Neuron (in vitro differentiated cells): ENCODE results near the gene RYR1.
"Not testable (repeated sequence)": the region's sequence is repeated elsewhere in the genome, so short reads cannot be mapped to it uniquely, and the experiment has no call there.

ENCODE experiments used
- H2AFZ ChIP-seq: one replicate; pipeline ENCODE4 v1.6.1; 2013; ENCODE audit warnings: low read depth, mild to moderate bottlenecking, inconsistent platforms, low read length, moderate library complexity
- H3K27me3 ChIP-seq: one replicate; pipeline ENCODE4 v1.6.1; 2013; ENCODE audit warnings: low read length; ENCODE audit not compliant: insufficient read depth
- H3K36me3 ChIP-seq: one replicate; pipeline ENCODE4 v1.6.1; 2013; ENCODE audit warnings: low read length; ENCODE audit not compliant: insufficient read depth
- H3K4me1 ChIP-seq: one replicate; pipeline ENCODE4 v1.6.1; 2013; ENCODE audit warnings: low read length; ENCODE audit not compliant: insufficient read depth
- H3K4me3 ChIP-seq: 2 replicates; pipeline ENCODE4 v1.5.1; 2013; ENCODE audit warnings: mild to moderate bottlenecking, low read length, moderate library complexity
- H3K9me3 ChIP-seq: one replicate; pipeline ENCODE4 v1.6.1; 2013; ENCODE audit warnings: low read length

The RYR1 gene

GRCh38 chr19:38405276-38405675, 28.2 kb upstream of the RYR1 start:
- Histone ChIP-seq H3K27me3 (no peaks in the 10 kb centered on the region), H3K36me3 (peaks cover 6% of the 10 kb centered on the region), H3K4me3 (no peak overlapping the region), H3K4me1 (peaks cover 2% of the 10 kb centered on the region), H3K9me3 (no peaks in the 10 kb centered on the region), H2AFZ (no peak overlapping the region)

GRCh38 chr19:38409631-38410133, 23.8 kb upstream of the RYR1 start:
- Histone ChIP-seq H3K27me3 (no peaks in the 10 kb centered on the region), H2AFZ (no peak overlapping the region), H3K4me3 (no peak overlapping the region)

GRCh38 chr19:38410407-38410806, 23.1 kb upstream of the RYR1 start:
- not testable (repeated sequence) for H3K4me3 ChIP-seq, H3K9me3 ChIP-seq, H3K36me3 ChIP-seq, H3K27me3 ChIP-seq, H3K4me1 ChIP-seq, H2AFZ ChIP-seq

More at GRCh38 chr19:38409631-38410133, 23.8 kb upstream of the RYR1 start:
- peaks cover 6% of the 10 kb centered on the region for H3K36me3 ChIP-seq
- no peaks in the 10 kb centered on the region for H3K9me3 ChIP-seq
- H3K4me1 ChIP-seq, result no peaks in the 10 kb centered on the region

- H3K4me1 ChIP-seq, result no peaks in the 10 kb centered on the region
- H3K36me3 ChIP-seq, result peaks cover 6% of the 10 kb centered on the region
- no peak overlapping the region for H2AFZ ChIP-seq
- H3K9me3 ChIP-seq, result no peaks in the 10 kb centered on the region
- H3K27me3 ChIP-seq, result no peaks in the 10 kb centered on the region
- H3K4me3 ChIP-seq, result no peak overlapping the region
Observed at GRCh38 chr19:38411041-38411712, 22.3 kb upstream of the RYR1 start.

DNA sequence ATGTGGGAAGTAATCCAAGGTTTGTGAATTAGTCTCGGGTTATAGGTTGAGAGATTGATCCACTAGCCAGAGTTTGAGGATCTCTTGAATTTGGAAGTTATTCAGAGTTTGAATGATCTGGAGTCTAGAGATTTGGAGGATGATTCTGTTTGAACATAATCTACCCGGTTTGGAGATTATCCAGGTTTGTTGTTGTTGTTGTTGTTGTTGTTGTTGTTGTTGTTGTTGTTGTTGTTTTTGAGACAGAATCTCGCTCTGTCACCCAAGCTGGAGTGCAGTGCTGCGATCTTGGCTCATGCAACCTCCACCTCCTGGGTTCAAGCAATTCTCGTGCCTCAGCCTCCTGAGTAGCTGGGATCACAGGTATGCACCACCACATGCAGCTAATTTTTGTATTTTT, 21.6 kb upstream of the RYR1 start:
- H2AFZ ChIP-seq, H3K4me1 ChIP-seq, H3K9me3 ChIP-seq, H3K27me3 ChIP-seq, H3K36me3 ChIP-seq, H3K4me3 ChIP-seq: not testable (repeated sequence)

DNA sequence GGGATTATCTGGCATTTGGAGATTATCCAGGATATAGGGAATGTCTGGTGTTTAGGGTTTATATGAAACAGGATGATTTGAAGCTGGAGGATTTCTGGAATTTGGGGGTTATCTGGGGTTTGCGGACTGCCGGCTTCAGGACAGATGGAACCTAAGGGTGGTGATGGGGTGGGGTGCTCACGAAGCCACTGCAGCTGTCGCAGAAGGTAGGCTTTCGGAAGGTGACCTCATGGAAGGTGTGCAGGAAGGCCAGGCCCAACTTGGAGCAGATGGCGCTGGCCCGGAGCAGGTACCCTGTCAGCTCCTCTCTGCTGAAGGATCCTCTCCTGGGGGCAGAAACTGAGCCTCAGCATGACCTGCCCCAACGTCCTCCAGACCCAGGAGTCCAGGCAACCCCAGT, 21.0 kb upstream of the RYR1 start:
- no peak overlapping the region for H2AFZ ChIP-seq
- no peaks in the 10 kb centered on the region for H3K4me1 ChIP-seq
- no peak overlapping the region for H3K4me3 ChIP-seq
- H3K27me3 ChIP-seq, result peaks cover 5% of the 10 kb centered on the region
- H3K36me3 ChIP-seq, result no peaks in the 10 kb centered on the region
- no peaks in the 10 kb centered on the region for H3K9me3 ChIP-seq

DNA sequence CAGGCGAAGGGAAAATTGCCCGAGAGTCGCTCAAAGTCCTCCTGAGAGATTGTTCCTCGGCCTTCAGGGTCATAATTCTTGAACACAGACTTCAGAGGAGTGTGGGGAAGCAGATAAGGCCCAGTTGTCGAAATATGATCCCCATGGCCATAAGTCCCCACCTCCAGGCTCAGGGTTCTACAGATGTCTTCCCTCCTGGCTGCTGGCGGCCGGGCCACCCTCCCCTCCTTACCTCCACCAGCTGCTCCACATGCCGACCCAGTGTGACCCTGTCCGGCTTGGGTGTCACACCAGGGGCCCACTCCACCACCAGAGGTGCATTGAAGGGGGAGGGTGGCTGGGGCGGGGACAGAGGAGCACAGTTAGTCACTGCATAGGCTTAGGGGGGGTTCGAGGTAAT, 20.5 kb upstream of the RYR1 start:
- no peak overlapping the region for H2AFZ ChIP-seq

GRCh38 chr19:38413416-38413815, 20.1 kb upstream of the RYR1 start:
- Histone ChIP-seq H3K4me1 (peaks cover 3% of the 10 kb centered on the region), H2AFZ (no peak overlapping the region), H3K4me3 (no peak overlapping the region), H3K9me3 (no peaks in the 10 kb centered on the region), H3K36me3 (no peaks in the 10 kb centered on the region), H3K27me3 (peaks cover 11% of the 10 kb centered on the region)

More for the DNA sequence above, 20.5 kb upstream of the RYR1 start:
- peaks cover 7% of the 10 kb centered on the region for H3K27me3 ChIP-seq
- H3K4me1 ChIP-seq, result peaks cover 1% of the 10 kb centered on the region
- no peaks in the 10 kb centered on the region for H3K9me3 ChIP-seq
- H3K4me3 ChIP-seq, result no peak overlapping the region
- no peaks in the 10 kb centered on the region for H3K36me3 ChIP-seq

DNA sequence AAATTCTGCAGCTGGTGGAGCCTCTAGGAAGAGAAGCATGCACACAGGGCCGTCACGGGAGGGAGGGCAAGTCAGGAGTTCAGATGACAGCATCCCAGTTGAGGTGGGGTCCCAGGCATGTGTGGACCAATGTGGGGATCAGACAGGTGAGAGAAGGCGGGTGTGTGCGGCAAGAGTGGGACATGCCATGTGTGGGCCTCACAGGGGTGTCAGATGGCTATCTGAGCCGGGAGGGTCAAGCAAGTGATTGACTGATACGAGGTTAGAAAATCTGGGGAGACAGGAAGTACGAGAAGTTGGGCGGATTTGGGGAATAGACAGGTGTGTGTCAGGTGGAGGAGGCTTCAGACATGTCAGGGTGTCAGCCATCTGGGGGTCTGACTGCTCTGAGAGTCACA, 16.3 kb upstream of the RYR1 start:
- H3K9me3 ChIP-seq, result no peaks in the 10 kb centered on the region
- H3K4me3 ChIP-seq, result no peak overlapping the region
- peaks cover 3% of the 10 kb centered on the region for H3K4me1 ChIP-seq
- no peaks in the 10 kb centered on the region for H3K36me3 ChIP-seq
- peaks cover 15% of the 10 kb centered on the region for H3K27me3 ChIP-seq
- no peak overlapping the region for H2AFZ ChIP-seq

DNA sequence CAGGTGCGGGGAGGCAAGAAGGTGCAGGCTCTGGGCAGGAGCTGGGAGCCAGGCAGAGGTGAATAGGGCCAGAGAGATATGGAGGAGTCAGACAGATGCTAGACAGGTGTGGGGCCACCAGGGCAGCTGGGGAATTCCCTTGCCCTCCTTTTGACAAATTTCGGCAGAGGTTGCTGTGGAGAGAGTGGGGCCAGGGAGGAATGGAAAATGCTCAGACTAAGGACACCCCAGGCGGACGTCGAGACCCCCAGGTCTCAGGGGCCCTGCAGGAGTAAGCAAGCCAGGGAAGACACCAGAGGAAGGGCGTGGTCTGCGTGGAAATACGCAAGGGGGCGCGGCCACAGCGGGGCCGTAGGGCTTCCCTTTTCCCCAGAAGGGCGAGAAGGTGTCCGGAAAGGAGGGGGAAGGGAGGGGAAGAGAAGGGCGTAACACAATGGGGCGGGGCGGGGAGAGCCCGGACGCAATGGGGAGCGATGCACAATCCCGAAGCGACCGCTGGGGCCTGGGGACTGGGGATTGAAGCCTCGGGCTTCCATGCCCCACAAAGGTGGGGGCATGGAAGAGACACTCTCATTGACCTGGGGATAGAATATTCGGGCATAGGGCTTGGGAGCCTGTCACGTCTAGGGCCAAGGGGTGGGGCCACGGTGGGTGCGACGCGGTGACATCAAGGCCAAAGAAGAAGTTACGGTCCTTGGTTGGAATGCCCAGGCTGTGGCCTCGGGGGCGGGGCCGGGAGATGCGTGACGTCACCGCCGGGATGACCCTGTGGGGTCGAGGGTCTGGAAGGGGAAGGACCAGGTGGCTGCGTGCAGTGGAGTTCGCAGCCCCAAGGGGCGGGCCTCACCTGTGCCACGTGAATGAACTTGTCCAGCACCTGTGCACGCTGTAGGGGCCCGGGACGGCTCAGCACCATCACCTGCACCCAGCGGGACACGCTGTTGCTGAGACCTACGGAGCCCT, 15.7 kb upstream of the RYR1 start:
- peaks cover 15% of the 10 kb centered on the region for H3K27me3 ChIP-seq
- H3K4me1 ChIP-seq, result peaks cover 3% of the 10 kb centered on the region
- H3K9me3 ChIP-seq, result no peaks in the 10 kb centered on the region
- peak overlapping the region; percentile 60 for H2AFZ ChIP-seq
- H3K36me3 ChIP-seq, result no peaks in the 10 kb centered on the region
- peak overlapping the region; percentile 34 for H3K4me3 ChIP-seq

DNA sequence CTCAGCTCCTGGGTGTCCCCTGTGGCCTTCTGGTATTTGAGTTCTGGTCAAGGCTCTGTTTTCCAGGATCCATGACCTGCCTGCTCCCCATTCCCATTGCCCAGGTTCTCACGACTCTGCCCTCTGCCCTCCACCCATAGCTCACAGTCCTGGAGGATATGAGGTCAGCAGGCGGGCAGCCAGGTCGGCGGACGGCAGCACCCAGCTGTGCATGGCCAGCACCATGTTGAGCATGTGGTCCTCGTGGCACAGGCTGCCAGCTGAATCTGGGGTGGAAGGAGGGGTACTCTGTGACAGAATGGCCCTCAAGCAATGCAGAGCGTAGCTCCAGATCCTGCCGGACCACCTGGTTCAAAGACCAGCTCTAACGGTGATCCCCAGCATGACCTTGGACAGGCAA, 12.6 kb upstream of the RYR1 start:
- Histone ChIP-seq H3K27me3 (peaks cover 23% of the 10 kb centered on the region), H3K4me3 (no peak overlapping the region), H3K36me3 (no peaks in the 10 kb centered on the region), H3K9me3 (no peaks in the 10 kb centered on the region), H3K4me1 (peaks cover 3% of the 10 kb centered on the region), H2AFZ (no peak overlapping the region)

GRCh38 chr19:38421856-38422255, 11.6 kb upstream of the RYR1 start:
- no peak overlapping the region for H2AFZ ChIP-seq
- H3K4me1 ChIP-seq, result peaks cover 3% of the 10 kb centered on the region
- no peaks in the 10 kb centered on the region for H3K9me3 ChIP-seq
- H3K36me3 ChIP-seq, result no peaks in the 10 kb centered on the region
- H3K4me3 ChIP-seq, result no peak overlapping the region
- H3K27me3 ChIP-seq, result peaks cover 24% of the 10 kb centered on the region

- no peaks in the 10 kb centered on the region for H3K9me3 ChIP-seq
- peaks cover 19% of the 10 kb centered on the region for H3K27me3 ChIP-seq
- no peak overlapping the region for H3K4me3 ChIP-seq
- no peak overlapping the region for H2AFZ ChIP-seq
- H3K4me1 ChIP-seq, result peaks cover 3% of the 10 kb centered on the region
- H3K36me3 ChIP-seq, result no peaks in the 10 kb centered on the region
Observed at GRCh38 chr19:38422438-38422837, 11.1 kb upstream of the RYR1 start.
